Adrenal gland (tissue), 12 donors: ENCODE measurements around the gene CFAP92. TPM values are rescaled to one million over a fixed set of nuclear protein-coding genes. Genes with fewer than 3 reads are reported as not detected.
A peak's percentile ranks its signal among the peaks of the same experiment; 100 is the strongest.

Source experiments
- DNase-seq, 7 donors: peaks; one replicate each; pipeline ENCODE4 v3.0.0-alpha.2; 2019 to 2020
- H3K27ac ChIP-seq, 5 donors: fragments of 200-600 bp; sonication (generic) in 4 of 5; 1 replicate in 3 of 5; 2 replicates in 2 of 5; pipeline versions ENCODE4 v1.5.1 to v1.8.0; 2016 to 2020; ENCODE audit warnings: mild to moderate bottlenecking in 1 of 5
- H3K27me3 ChIP-seq: fragments of 200-600 bp; 2 replicates; pipeline ENCODE4 v1.8.0; 2021
- H3K36me3 ChIP-seq, 2 donors: fragments of 200-600 bp; replicated peaks in 1 of 2; 1 replicate in 1 of 2; 2 replicates in 1 of 2; pipeline versions ENCODE4 v1.5.1 to v1.8.0; 2018 to 2022
- H3K4me1 ChIP-seq, 2 donors: fragments of 200-600 bp; replicated peaks in 1 of 2; 1 replicate in 1 of 2; 2 replicates in 1 of 2; pipeline versions ENCODE4 v1.5.1 to v1.8.0; 2018 to 2021
- H3K4me3 ChIP-seq, 4 donors: fragments of 200-600 bp; sonication (generic) in 3 of 4; one replicate each; pipeline ENCODE4 v1.5.1; 2016 to 2018
- H3K9me3 ChIP-seq, 3 donors: fragments of 200-600 bp; sonication (generic) in 1 of 3; replicated peaks in 1 of 3; 1 replicate in 2 of 3; 2 replicates in 1 of 3; pipeline versions ENCODE4 v1.5.1 to v1.8.0; 2016 to 2021
- CTCF ChIP-seq, 6 experiments: fragments of 450-650 bp in 4 of 6; fragments of 200-600 bp in 2 of 6; sonication (generic) in 1 of 6; IDR thresholded peaks; 1 replicate in 5 of 6; 2 replicates in 1 of 6; pipeline versions ENCODE4 v1.5.1 to v1.8.0; 2016 to 2021; ENCODE audit warnings: antibody characterized with exemption in 6 of 6, mild to moderate bottlenecking in 2 of 6, moderate library complexity in 1 of 6
- POLR2A ChIP-seq, 2 donors: fragments of 450-650 bp; IDR thresholded peaks; one replicate each; pipeline ENCODE4 v1.6.1; 2017; ENCODE audit warnings: antibody characterized with exemption in 2 of 2, mild to moderate bottlenecking in 2 of 2, moderate library complexity in 1 of 2
- WGBS, 4 donors: extraction: QIAGEN DNeasy Blood & Tissue Kit in 2 of 4; methylation state at CpG; one replicate each; pipeline versions ENCODE4 v1.1.5 to v1.1.7; 2013 to 2017; 5-methylcytosine and 5-hydroxymethylcytosine counted together
- intact Hi-C, 2 donors: fragments of 100-400 bp; cut with DNase I; formaldehyde crosslinking; loops; one replicate each; pipeline versions ENCODE4 v1.14.1 to v1.15.0; 2022 to 2023
- polyA plus RNA-seq, 3 donors: library from polyadenylated mRNA; stranded (reverse); fragments of 200-250 nt in 2 of 3; fragments of 350-450 nt in 1 of 3; fragmentation: Illumina TruSeq in 1 of 3; extraction: RNeasy Lipid Tissue Mini Kit (QIAGEN cat#74804) in 1 of 3; gene quantifications; one replicate each; pipeline ENCODE4 v1.2.3, GENCODE V29; 2013 to 2014
- total RNA-seq, 9 donors: library from RNA; depleted of rRNA in 4 of 9; stranded (reverse); fragments of >200 nt in 4 of 9; fragments of 120-200 nt in 1 of 9; fragmentation: NEBNext Ultra II Directional in 1 of 9; extraction: Animal tissue kit (Norgen Biotek cat#: 25700) in 1 of 9; gene quantifications; one replicate each; pipeline versions ENCODE4 v1.1.0 to v1.2.4, GENCODE V29; 2013 to 2023
- donor health status: healthy with polysubstance abuse.
- donor health status: Bipolar disorder and iron deficiency.
- donor health status: DM: yes; HTN: yes; CAD: no.
- donor health status: DM: no; HTN: no; CAD: no.
- donor health status: DM: no; HTN: no; CAD: no.
- donor health status: DM: yes; HTN: yes; CAD: no.

The CFAP92 gene
- total and polyA plus RNA-seq, 12 donors = 0.14 to 1.9 (median 0.48) TPM; not detected in 1

GRCh38 chr3:129021140-129021551 is 27.3 kb upstream of the CFAP92 start:
- 39 to 52% (median 47%) methylated on average over 6 of the region's 6 CpGs for WGBS, 4 donors
- Histone ChIP-seq H3K27ac (peak overlapping the region in 2 of 5 donors; percentile 7 to 10), H3K4me1 (peaks cover 5 to 31% of the 10 kb centered on the region in 2 donors), H3K27me3 (no peaks in the 10 kb centered on the region), H3K36me3 (no peaks in the 10 kb centered on the region), H3K4me3 (no peak overlapping the region), H3K9me3 (no peaks in the 10 kb centered on the region)
- no peak for TF ChIP-seq POLR2A (IDR thresholded peaks at IDR 0.05)
- TF ChIP-seq CTCF (IDR thresholded peaks at IDR 0.05) = no peak
- peak in 2 of 7 donors; percentile 40 to 50 for DNase-seq
- intact Hi-C loops = no loop called here

GRCh38 chr3:129020691-129021090 is 26.8 kb upstream of the CFAP92 start:
- Histone ChIP-seq H3K4me1 (peaks cover 5 to 32% of the 10 kb centered on the region in 2 donors), H3K27ac (peak overlapping the region in 2 of 5 donors; percentile 7 to 10), H3K36me3 (no peaks in the 10 kb centered on the region), H3K4me3 (no peak overlapping the region), H3K9me3 (no peaks in the 10 kb centered on the region), H3K27me3 (no peaks in the 10 kb centered on the region)
- 42 to 80% (median 69%) methylated on average over 2 to 5 of the region's 5 CpGs for WGBS, 4 donors
- no peak for DNase-seq
- TF ChIP-seq POLR2A (IDR thresholded peaks at IDR 0.05) (no peak), CTCF (IDR thresholded peaks at IDR 0.05) (no peak)
- intact Hi-C loops = no loop called here

- peaks cover 5 to 32% of the 10 kb centered on the region in 2 donors for H3K4me1 ChIP-seq
- whole genome bisulfite sequencing, 4 donors = 95 to 98% (median 97%) methylated on average over 3 of the region's 3 CpGs
Measured at GRCh38 chr3:129019266-129019665, 25.4 kb upstream of the CFAP92 start.

GRCh38 chr3:129018751-129019150 is 24.9 kb upstream of the CFAP92 start:
- Histone ChIP-seq H3K9me3 (no peaks in the 10 kb centered on the region), H3K27me3 (no peaks in the 10 kb centered on the region), H3K4me1 (peaks cover 5 to 32% of the 10 kb centered on the region in 2 donors), H3K36me3 (no peaks in the 10 kb centered on the region), H3K4me3 (no peak overlapping the region), H3K27ac (no peak overlapping the region)
- no peak for DNase-seq
- 92 to 95% (median 93%) methylated on average over 9 of the region's 9 CpGs for WGBS, 4 donors
- intact Hi-C loops = no loop called here
- TF ChIP-seq CTCF (IDR thresholded peaks at IDR 0.05) (no peak), POLR2A (IDR thresholded peaks at IDR 0.05) (no peak)

More at GRCh38 chr3:129019266-129019665, 25.4 kb upstream of the CFAP92 start:
- H3K36me3 ChIP-seq = no peaks in the 10 kb centered on the region
- no peaks in the 10 kb centered on the region for H3K27me3 ChIP-seq
- no peaks in the 10 kb centered on the region for H3K9me3 ChIP-seq
- H3K27ac ChIP-seq = no peak overlapping the region
- TF ChIP-seq CTCF (IDR thresholded peaks at IDR 0.05) (no peak), POLR2A (IDR thresholded peaks at IDR 0.05) (no peak)
- no peak overlapping the region for H3K4me3 ChIP-seq
- intact Hi-C loops = no loop called here
- DNase-seq = no peak
